ENCODE measurements around the gene FOS.

The FOS gene

DNA sequence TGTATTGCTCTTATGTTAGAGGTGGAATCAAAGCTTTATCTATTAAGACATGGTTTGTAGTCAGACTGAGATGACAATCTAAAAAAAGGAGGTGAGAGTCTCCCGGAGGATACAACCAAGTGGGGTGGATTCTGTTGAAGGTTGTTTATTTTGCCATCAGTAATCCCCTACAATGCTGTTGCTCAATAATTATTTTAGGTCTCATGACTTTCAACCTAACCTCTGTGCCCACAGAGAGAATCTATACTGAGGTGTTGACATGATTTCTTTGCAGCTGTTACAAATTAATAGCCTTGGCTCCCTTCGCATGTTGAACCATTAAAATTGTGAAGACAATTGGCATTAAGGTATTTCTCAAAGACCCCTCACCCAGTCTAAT, 28.7 kb upstream of the FOS start:
- no peak overlapping the region for H3K4me3 ChIP-seq (ENCODE audit: control insufficient read depth, low read depth, low read length)
- DNase-seq (ENCODE audit: low read depth) = peak; percentile 22
- TF ChIP-seq, protein P1, sequence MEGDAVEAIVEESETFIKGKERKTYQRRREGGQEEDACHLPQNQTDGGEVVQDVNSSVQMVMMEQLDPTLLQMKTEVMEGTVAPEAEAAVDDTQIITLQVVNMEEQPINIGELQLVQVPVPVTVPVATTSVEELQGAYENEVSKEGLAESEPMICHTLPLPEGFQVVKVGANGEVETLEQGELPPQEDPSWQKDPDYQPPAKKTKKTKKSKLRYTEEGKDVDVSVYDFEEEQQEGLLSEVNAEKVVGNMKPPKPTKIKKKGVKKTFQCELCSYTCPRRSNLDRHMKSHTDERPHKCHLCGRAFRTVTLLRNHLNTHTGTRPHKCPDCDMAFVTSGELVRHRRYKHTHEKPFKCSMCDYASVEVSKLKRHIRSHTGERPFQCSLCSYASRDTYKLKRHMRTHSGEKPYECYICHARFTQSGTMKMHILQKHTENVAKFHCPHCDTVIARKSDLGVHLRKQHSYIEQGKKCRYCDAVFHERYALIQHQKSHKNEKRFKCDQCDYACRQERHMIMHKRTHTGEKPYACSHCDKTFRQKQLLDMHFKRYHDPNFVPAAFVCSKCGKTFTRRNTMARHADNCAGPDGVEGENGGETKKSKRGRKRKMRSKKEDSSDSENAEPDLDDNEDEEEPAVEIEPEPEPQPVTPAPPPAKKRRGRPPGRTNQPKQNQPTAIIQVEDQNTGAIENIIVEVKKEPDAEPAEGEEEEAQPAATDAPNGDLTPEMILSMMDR (conservative IDR thresholded peaks at IDR 0.05; ENCODE audit: control insufficient read depth, insufficient read depth, low read depth, low read length) = no peak

DNA sequence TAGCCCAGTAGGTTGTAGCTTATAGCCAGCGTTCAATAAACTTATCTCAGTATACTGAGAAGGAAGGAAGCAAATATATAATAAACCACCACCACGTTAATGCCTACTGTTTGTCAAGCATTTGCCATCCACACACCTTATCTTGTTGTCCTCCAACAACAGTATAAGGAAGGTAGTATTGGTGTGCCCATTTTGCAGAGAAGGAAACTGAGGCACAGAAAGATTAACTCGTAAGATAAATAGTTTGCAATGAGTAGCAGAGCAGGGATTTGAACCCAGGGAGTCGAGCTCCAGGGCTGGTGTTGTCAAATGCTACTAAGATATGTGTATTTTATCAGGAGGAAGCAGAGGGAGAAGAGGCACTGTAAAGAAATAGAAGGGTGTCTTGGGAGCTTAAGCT, 27.8 kb upstream of the FOS start:
- TF ChIP-seq, protein P1 (conservative IDR thresholded peaks at IDR 0.05; ENCODE audit: control insufficient read depth, insufficient read depth, low read depth, low read length) = no peak
- DNase-seq (ENCODE audit: low read depth) = no peak
- no peak overlapping the region for H3K4me3 ChIP-seq (ENCODE audit: control insufficient read depth, low read depth, low read length)

DNA sequence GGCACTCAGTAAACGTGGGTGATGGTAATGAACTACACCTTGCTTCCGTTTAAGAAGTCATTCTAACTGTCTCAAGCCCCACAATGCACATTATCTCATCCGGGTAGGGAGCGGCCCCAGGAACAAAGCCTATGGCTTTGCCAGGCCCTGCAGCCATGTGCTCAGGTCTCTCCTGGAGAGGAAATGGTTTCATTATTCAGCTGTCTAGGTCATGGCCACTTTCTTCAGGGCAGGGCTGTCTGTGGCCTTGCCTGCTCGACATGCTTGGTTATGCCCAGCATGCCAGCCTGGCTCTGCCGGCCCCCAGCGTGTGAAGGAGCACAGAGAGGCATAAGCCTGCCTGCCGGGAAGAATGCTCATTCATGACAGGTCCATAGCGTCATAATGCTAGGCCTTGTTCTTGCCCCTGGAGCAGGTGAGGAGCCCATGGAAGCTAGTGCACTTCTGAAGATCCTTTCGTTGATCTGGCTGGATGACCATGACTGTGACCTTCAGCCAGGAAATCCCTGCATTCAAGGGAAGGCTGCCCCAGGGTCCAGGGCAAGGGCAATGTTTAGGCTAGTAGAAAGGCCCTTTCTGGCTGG, 26.3 kb upstream of the FOS start:
- TF ChIP-seq, protein P1 (conservative IDR thresholded peaks at IDR 0.05; ENCODE audit: control insufficient read depth, insufficient read depth, low read depth, low read length) = no peak
- no peak for DNase-seq (ENCODE audit: low read depth)
- no peak overlapping the region for H3K4me3 ChIP-seq (ENCODE audit: control insufficient read depth, low read depth, low read length)

DNA sequence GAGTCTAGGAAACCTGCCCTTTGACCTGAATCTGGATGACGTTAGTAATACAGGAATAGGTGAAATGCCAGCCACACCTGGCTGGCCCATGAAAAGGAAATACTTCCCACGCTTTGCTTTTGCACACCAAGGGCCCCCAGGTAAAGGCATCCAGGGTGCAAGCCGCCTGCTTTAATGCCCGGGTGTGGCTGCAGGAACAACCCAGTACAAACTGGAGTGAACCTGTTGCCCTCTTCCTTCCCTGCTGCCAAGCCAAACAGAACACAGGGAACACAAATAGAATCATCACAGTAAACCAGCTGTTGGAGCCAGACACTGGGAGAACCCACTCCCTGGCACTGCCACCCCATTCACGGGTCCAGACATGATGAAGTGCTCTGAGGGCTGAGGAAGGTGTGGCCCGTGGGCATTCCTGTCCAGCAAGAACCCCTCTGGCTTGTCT, 24.2 kb upstream of the FOS start:
- TF ChIP-seq, protein P1 (conservative IDR thresholded peaks at IDR 0.05; ENCODE audit: control insufficient read depth, insufficient read depth, low read depth, low read length) = no peak
- DNase-seq (ENCODE audit: low read depth) = no peak
- no peak overlapping the region for H3K4me3 ChIP-seq (ENCODE audit: control insufficient read depth, low read depth, low read length)

DNA sequence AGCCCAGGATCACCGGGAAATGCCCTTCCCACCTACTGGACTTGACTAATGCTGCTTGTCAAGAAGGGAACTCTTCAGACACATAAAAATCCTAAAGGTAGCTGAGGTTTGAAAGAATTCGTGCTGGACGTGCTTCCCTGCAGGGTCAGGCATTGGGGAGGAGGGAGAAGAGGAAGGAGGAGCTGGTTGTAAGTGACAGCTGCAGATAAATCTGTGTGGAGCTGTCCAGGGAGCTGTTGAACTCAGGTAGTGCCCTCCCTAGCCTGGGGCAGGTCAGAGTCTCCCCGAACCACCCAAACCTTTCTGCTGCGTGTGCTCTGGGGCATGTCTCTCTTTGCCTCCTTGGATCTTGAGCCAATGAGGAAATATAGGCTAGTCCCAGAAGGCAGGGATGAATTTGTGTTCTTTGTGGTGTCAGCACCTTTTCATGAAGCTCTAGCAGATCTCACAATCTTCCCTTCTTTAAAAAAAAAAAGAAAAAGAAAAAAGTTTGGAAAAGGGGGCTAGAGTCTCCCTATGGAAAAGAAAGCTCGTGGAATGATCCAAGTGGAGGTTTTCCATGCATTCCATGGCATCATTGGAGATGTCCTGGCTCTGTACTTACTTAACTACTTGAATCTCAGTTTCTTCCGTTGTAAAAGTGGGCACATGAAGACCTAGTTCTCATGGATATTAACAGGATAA, 23.6 kb upstream of the FOS start:
- TF ChIP-seq, protein P1 (conservative IDR thresholded peaks at IDR 0.05; ENCODE audit: control insufficient read depth, insufficient read depth, low read depth, low read length) = no peak
- no peak overlapping the region for H3K4me3 ChIP-seq (ENCODE audit: control insufficient read depth, low read depth, low read length)
- no peak for DNase-seq (ENCODE audit: low read depth)

DNA sequence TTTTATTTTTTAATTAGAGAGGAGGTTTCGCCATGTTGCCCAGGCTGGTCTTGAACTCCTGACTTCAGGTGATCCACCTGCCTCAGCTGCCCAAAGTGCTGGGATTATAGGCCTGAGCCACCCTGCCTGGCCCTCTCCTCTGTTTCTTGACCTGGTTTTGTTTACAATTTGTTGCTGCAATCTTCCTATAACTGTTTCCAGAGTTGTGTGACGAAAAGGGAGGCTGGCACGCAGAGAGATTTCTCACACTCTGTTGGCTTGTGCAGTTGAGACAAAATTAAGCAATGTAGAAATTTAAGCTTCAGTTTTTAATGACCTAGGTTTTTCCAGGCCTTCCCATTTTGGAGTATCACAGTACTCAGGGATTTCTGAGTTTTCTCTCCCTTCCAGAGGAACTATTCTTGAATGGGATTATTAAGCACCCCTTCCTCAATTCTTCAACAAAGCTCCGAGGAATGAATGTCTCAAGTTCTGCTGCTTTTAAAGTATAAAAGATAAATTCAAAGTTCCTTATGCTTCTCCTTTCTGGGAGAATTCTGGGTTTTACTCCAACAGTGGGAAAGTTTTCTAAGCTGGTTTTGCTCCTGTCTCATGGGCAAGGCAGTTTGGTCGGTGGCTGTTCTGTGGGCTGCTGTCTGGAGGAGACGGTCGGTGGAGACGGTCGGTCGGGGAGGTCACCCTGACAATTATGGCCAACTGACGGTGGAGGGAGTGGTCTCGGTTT, 20.4 kb upstream of the FOS start:
- DNase-seq (ENCODE audit: low read depth) = peak; percentile 73
- H3K4me3 ChIP-seq (ENCODE audit: control insufficient read depth, low read depth, low read length) = peak overlapping the region; percentile 44
- TF ChIP-seq, protein P1 (conservative IDR thresholded peaks at IDR 0.05; ENCODE audit: control insufficient read depth, insufficient read depth, low read depth, low read length) = no peak

Measured in fibroblast of mammary gland (primary cell).